ENCODE measurements around the gene PTPRCAP. TPM values are rescaled to one million over a fixed set of nuclear protein-coding genes. Genes with fewer than 3 reads are reported as not detected.

PTPRCAP gene
- polyA plus RNA-seq, 1 donor (not counting 4 experiments of a cell fraction or from before 2014, with no cell fraction given): not detected

- Histone ChIP-seq H3K9me1 (ENCODE audit: control insufficient read depth, extremely low read depth, insufficient read depth, low read length) (no peaks in the 10 kb centered on the region), H3K9me3 (ENCODE audit: control insufficient read depth, low read depth, low read length) (no peaks in the 10 kb centered on the region), H3K4me2 (ENCODE audit: control insufficient read depth, extremely low read depth, insufficient read depth, low read depth, low read length) (no peak overlapping the region), H3K36me3 (ENCODE audit: control insufficient read depth in 2 of 2, extremely low read depth in 1 of 2, insufficient read depth in 2 of 2, low read length in 2 of 2) (peaks cover 23 to 36% of the 10 kb centered on the region in 2 experiments), H3K4me3 (ENCODE audit: control insufficient read depth in 2 of 3, extremely low read depth in 1 of 3, insufficient read depth in 2 of 3, low read depth in 1 of 3, low read length in 3 of 3) (no peak overlapping the region), H3K4me1 (ENCODE audit: control insufficient read depth, extremely low read depth, insufficient read depth, low read length) (peaks cover 11% of the 10 kb centered on the region), H4K20me1 (ENCODE audit: control insufficient read depth, extremely low read depth, insufficient read depth, low read length) (no peaks in the 10 kb centered on the region), H2AFZ (ENCODE audit: control insufficient read depth, low read length) (no peak overlapping the region), H3K27me3 (ENCODE audit: control insufficient read depth, extremely low read depth, insufficient read depth, low read length) (no peaks in the 10 kb centered on the region), H3K79me2 (ENCODE audit: control insufficient read depth, insufficient read depth, low read length) (peaks cover 22% of the 10 kb centered on the region), H3K9ac (ENCODE audit: control insufficient read depth, extremely low read depth, insufficient read depth, low read length) (no peak overlapping the region), H3K27ac (ENCODE audit: control insufficient read depth, insufficient read depth, low read length) (no peak overlapping the region)
- FAIRE-seq (no peak), DNase-seq (ENCODE audit: low read depth, low spot score) (no peak)
- TF ChIP-seq EZH2 (IDR thresholded peaks at IDR 0.05; ENCODE audit: low read length): no peak
- TF ChIP-seq CTCF (optimal IDR thresholded peaks at IDR 0.05 in 1 of 3, IDR thresholded peaks at IDR 0.05 in 1 of 3, conservative IDR thresholded peaks at IDR 0.05 in 1 of 3; ENCODE audit: extremely low read depth in 1 of 3, insufficient read depth in 2 of 3, low read length in 3 of 3): no peak
- dilution Hi-C loops (cut with MboI; ENCODE audit: extremely low pct_ligation_motif_present, low sequenced_read_pairs): no loop called here
Measured at GRCh38 chr11:67396587-67397389, 40.7 kb downstream of the PTPRCAP start.

GRCh38 chr11:67396259-67396581 is 41.3 kb downstream of the PTPRCAP start:
- peaks cover 24% of the 10 kb centered on the region for H3K79me2 ChIP-seq (ENCODE audit: control insufficient read depth, insufficient read depth, low read length)
- dilution Hi-C loops (cut with MboI; ENCODE audit: extremely low pct_ligation_motif_present, low sequenced_read_pairs): no loop called here
- H3K4me1 ChIP-seq (ENCODE audit: control insufficient read depth, extremely low read depth, insufficient read depth, low read length): peaks cover 12% of the 10 kb centered on the region
- FAIRE-seq: no peak
- no peak for DNase-seq (ENCODE audit: low read depth, low spot score)
- H4K20me1 ChIP-seq (ENCODE audit: control insufficient read depth, extremely low read depth, insufficient read depth, low read length): no peaks in the 10 kb centered on the region
- H3K27ac ChIP-seq (ENCODE audit: control insufficient read depth, insufficient read depth, low read length): no peak overlapping the region
- no peaks in the 10 kb centered on the region for H3K27me3 ChIP-seq (ENCODE audit: control insufficient read depth, extremely low read depth, insufficient read depth, low read length)
- TF ChIP-seq EZH2 (IDR thresholded peaks at IDR 0.05; ENCODE audit: low read length): no peak
- TF ChIP-seq CTCF (optimal IDR thresholded peaks at IDR 0.05 in 1 of 3, IDR thresholded peaks at IDR 0.05 in 1 of 3, conservative IDR thresholded peaks at IDR 0.05 in 1 of 3; ENCODE audit: extremely low read depth in 1 of 3, insufficient read depth in 2 of 3, low read length in 3 of 3): no peak
- no peaks in the 10 kb centered on the region for H3K9me1 ChIP-seq (ENCODE audit: control insufficient read depth, extremely low read depth, insufficient read depth, low read length)
- no peak overlapping the region for H3K4me3 ChIP-seq (ENCODE audit: control insufficient read depth in 2 of 3, extremely low read depth in 1 of 3, insufficient read depth in 2 of 3, low read depth in 1 of 3, low read length in 3 of 3)
- no peak overlapping the region for H2AFZ ChIP-seq (ENCODE audit: control insufficient read depth, low read length)
- no peaks in the 10 kb centered on the region for H3K9me3 ChIP-seq (ENCODE audit: control insufficient read depth, low read depth, low read length)
- H3K36me3 ChIP-seq (ENCODE audit: control insufficient read depth in 2 of 2, extremely low read depth in 1 of 2, insufficient read depth in 2 of 2, low read length in 2 of 2): peaks cover 23 to 36% of the 10 kb centered on the region in 2 experiments
- no peak overlapping the region for H3K4me2 ChIP-seq (ENCODE audit: control insufficient read depth, extremely low read depth, insufficient read depth, low read depth, low read length)
- no peak overlapping the region for H3K9ac ChIP-seq (ENCODE audit: control insufficient read depth, extremely low read depth, insufficient read depth, low read length)

Measured in keratinocyte (primary cell).